Motor neuron (in vitro differentiated cells): ENCODE results near the gene RAD51B. TPM values are rescaled to one million over a fixed set of nuclear protein-coding genes. Genes with fewer than 3 reads are reported as not detected.

Experiments used
- ATAC-seq, 8 experiments: fragments of 200-7000 bp; cut with Tn5 transposase; replicated peaks in 6 of 8; 2 replicates each; pipeline ENCODE4 v1.8.0; 2021; ENCODE audit warnings: mild to moderate bottlenecking in 8 of 8, moderate library complexity in 8 of 8
- H3K27ac ChIP-seq, 2 donors: fragments of 250-450 bp; sonication (Bioruptor Pico); 2 replicates each; pipeline ENCODE4 v1.9.0; 2021; ENCODE audit warnings: antibody characterized with exemption in 2 of 2, mild to moderate bottlenecking in 2 of 2, moderate library complexity in 1 of 2
- H3K4me1 ChIP-seq, 2 donors: fragments of 250-450 bp; sonication (Bioruptor Pico); replicated peaks in 1 of 2; 2 replicates each; pipeline ENCODE4 v1.6.1; 2021; ENCODE audit warnings: antibody characterized with exemption in 2 of 2, mild to moderate bottlenecking in 2 of 2, moderate library complexity in 1 of 2
- H3K4me3 ChIP-seq, 5 donors: fragments of 250-450 bp; sonication (Bioruptor Pico); 2 replicates each; pipeline ENCODE4 v1.9.0; 2021; ENCODE audit warnings: antibody characterized with exemption in 5 of 5, mild to moderate bottlenecking in 5 of 5, moderate library complexity in 4 of 5
- WGBS, 10 experiments: fragments of 450-650 bp; shearing (Covaris generic); methylation state at CpG; one replicate each; pipeline ENCODE4 v1.0.0; 2022; 5-methylcytosine and 5-hydroxymethylcytosine counted together
- in situ Hi-C, 9 experiments: fragments of 400-800 bp; cut with MboI; loops; one replicate each; pipeline ENCODE4 v1.15.0; 2021; ENCODE audit warnings: low sequenced_read_pairs in 9 of 9, low pct_unique_long_range_greater_than_20kb in 2 of 9; ENCODE audit not compliant: unreplicated experiment in 9 of 9
- total RNA-seq, 8 experiments: library from RNA; unstranded; fragments of 300-600 nt; gene quantifications; 2 replicates each; pipeline versions ENCODE4 v1.2.3 to v1.2.4, GENCODE V29; 2022

The RAD51B gene
- total RNA-seq, 8 experiments from 2014 or later, result 5.4 to 37.7 (median 11.0) TPM

DNA sequence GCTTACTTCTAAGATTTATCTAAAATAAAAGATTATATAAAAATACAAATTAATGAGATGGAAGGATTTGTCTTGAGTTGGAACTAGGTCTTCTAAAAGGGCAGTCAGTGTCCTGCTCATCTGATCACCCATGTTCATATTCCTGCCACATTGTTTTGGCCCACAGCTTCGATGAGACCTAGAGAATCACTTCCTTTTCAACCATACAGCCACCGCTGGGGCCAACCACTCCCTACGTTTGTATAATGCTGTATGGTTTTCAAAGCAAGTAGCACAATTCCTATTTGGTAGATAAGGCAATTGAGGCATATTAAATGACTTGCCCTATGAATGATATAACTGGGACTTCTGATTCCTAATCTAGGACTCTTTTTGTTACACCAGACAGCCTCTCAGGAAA, 723.9 kb downstream of the RAD51B start:
- Histone ChIP-seq H3K27ac (no peak overlapping the region), H3K4me3 (no peak overlapping the region), H3K4me1 (peaks cover 53 to 62% of the 10 kb centered on the region in 2 donors)
- no peak for ATAC-seq
- in situ Hi-C loops, result loop anchor here in 1 of 9 experiments (25.0 kb wide), 1 partner anchor 244 kb away; the partner anchor contains the start of gene ZFP36L1
- WGBS, 10 experiments, result 80 to 100% (median 88%) methylated on average over 1 to 3 of the region's 3 CpGs; no CpG with 5 or more reads in 2 of the 10 experiments

GRCh38 chr14:68544081-68544892, 724.7 kb downstream of the RAD51B start:
- peak in 1 of 8 experiments; percentile 4 for ATAC-seq
- Histone ChIP-seq H3K27ac (no peak overlapping the region), H3K4me1 (peaks cover 53 to 62% of the 10 kb centered on the region in 2 donors), H3K4me3 (no peak overlapping the region)
- WGBS, 10 experiments, result 15 to 100% (median 88%) methylated on average over 1 to 5 of the region's 5 CpGs; no CpG with 5 or more reads in 2 of the 10 experiments
- in situ Hi-C loops, result loop anchor here in 1 of 9 experiments (25.0 kb wide), 1 partner anchor 243 kb away; the partner anchor contains the start of gene ZFP36L1

DNA sequence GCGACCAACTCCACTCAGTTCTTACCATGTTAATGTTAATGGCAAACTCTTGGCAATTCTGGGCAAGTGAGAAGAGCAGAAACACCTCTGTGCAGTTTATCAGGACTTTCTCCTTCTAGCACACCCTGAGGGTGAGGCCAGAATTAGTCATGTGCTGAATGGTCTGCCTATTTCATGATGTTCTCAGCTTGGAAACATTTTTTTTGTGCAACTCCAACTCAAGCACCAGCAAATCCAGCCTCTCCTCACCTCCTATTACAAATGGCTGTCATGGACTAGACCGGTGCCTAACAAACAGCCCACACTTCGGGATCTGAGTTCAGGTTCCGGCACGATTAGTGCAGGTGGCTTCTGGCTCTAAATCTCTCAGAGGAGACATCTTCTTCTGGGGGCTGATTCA, 727.3 kb downstream of the RAD51B start:
- in situ Hi-C loops, result loop anchor here in 1 of 9 experiments (25.0 kb wide), 1 partner anchor 240 kb away; the partner anchor contains the start of gene ZFP36L1
- peaks cover 47 to 49% of the 10 kb centered on the region in 2 donors for H3K4me1 ChIP-seq
- no peak overlapping the region for H3K4me3 ChIP-seq
- peak overlapping the region in 1 of 2 donors; percentile 91 for H3K27ac ChIP-seq
- peak in 1 of 8 experiments; percentile 0 for ATAC-seq
- WGBS, 10 experiments, result 16 to 100% (median 91%) methylated on average over 1 to 5 of the region's 5 CpGs; no CpG with 5 or more reads in 4 of the 10 experiments

DNA sequence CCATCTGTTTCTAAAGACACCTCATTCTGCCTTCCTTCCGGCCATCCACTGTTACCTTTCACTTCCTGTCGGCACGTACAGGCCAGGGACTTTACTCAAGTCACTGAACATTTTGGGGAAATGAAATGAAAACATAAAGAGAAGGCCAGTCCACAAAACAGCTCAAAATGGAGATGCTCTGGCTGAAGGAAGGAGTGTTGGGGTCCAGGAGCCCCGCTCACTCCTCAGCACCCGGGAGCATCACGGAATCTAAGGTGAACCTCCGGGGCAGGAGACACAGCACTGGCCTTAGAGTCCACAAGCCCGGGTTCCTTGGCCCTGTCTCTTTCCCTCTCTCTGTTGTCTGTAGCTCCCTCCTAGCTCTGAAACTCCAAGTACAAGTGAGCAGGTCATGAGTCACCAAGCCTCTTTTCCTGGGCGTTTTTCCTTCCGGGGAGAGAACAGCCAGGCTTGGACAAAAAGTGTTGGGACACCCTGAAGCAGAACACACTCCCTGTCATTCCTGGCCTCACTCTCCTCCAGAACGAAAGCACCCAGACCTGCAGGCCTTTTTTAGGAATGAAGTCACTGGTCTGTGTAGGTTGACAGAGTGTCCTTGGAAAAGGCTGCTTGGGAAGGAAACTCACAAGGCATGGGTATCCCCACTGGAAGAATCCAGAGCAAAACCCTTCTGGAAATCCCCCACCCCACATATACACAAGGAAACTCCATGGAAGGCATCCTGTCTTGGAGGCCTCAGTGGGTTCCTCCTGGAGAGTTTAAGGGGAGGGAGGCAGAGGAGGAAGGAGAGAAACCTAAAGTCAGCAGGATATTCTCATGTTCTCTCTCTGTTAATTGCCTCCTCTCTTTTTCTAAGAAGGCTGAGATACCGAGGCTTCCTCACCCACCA, 728.0 kb downstream of the RAD51B start:
- WGBS, 10 experiments, result 0 to 92% (median 73%) methylated on average over 1 to 9 of the region's 12 CpGs; no CpG with 5 or more reads in 1 of the 10 experiments
- H3K4me1 ChIP-seq, result peaks cover 41 to 46% of the 10 kb centered on the region in 2 donors
- in situ Hi-C loops, result loop anchor here in 1 of 9 experiments (25.0 kb wide), 1 partner anchor 240 kb away; the partner anchor contains the start of gene ZFP36L1
- peak; percentile 5 to 53 (median 10) for ATAC-seq
- peak overlapping the region; percentile 71 to 91 for H3K27ac ChIP-seq
- no peak overlapping the region for H3K4me3 ChIP-seq

DNA sequence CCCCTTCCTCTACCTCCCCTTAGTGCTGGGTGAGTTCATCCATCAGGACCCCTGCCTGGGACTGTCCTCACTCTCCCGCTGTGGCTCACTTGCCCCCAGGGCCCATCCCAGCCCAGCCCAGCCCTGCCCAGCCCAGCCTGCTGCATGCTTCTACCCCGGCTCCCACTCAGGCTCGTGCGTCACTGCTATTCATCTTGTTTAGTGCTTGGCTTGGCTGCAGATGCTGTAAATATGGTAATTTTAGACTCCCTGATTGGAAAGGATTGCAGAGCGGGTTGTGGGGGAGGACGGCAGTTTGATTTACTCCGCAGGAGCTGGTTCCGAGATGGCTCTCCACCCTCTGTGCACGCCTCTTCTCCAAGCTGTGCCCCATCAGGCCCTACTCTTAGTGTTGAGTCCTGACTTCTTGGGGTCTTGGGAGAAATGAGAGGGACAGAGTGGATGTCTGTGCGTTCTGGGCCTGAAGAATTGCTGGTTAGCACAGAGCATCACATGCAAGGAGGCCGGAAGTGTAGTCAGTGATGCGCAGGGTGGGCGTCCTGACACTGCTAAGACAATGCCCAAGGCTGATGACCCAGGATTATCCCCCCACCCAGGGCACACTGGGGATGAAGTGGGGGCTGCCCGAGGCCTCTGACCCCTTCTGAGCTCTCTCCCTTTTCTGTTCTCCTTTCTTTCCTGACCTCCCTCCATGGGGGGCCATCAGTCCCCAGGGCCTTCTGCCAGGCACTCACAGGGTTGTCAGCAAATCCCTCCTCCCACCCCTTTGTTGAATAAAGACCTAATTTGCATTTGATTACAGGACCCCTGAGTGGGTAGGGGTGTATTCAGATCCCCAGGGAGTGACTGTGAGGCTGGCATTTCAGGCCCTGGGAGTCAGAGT, 728.9 kb downstream of the RAD51B start:
- peak; percentile 79 to 97 (median 95) for ATAC-seq
- H3K4me1 ChIP-seq, result peaks cover 40 to 43% of the 10 kb centered on the region in 2 donors
- H3K27ac ChIP-seq, result peak overlapping the region; percentile 71 to 91
- WGBS, 10 experiments, result 0 to 100% (median 3%) methylated on average over 1 to 7 of the region's 14 CpGs; no CpG with 5 or more reads in 4 of the 10 experiments
- peak overlapping the region in 1 of 5 donors; percentile 1 for H3K4me3 ChIP-seq
- in situ Hi-C loops, result loop anchor here in 1 of 9 experiments (25.0 kb wide), 1 partner anchor 239 kb away; the partner anchor contains the start of gene ZFP36L1

- in situ Hi-C loops, result no loop called here
Measured at GRCh38 chr14:68550338-68550715, 730.7 kb downstream of the RAD51B start.

DNA sequence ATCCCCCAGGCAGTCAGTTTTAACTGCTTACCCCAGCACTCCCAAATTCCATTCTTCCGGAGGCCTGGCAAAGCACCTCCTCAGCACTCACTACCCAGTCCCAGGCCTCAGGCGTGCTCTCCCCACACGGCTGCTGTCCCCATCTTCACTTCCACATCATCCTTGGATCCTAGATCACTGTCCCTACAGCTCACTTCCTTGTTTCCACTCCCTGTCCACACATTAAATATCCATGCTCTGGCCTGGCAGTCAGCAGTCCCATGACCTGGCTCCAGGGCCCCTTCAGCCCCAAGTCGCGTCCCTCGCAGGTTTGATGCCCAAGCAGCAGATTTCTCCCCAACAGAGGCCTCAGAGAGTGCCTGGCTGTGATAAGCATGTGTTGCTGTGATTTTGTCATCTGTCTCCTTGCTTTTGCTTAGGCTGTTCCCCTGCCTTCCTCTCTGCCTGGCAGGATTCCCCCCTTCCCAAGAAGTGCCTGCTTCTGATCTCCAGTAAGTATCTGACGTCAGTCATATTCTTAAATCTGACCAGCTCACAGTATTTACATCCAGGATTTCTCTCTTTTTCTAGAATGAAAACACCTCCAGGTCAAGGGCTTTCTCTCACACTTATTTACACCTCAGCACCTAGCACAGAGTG, 731.6 kb downstream of the RAD51B start:
- WGBS, 10 experiments, result 50 to 85% (median 83%) methylated on average over 1 to 7 of the region's 7 CpGs; no CpG with 5 or more reads in 5 of the 10 experiments
- Histone ChIP-seq H3K27ac (no peak overlapping the region), H3K4me1 (peaks cover 40 to 47% of the 10 kb centered on the region in 2 donors), H3K4me3 (no peak overlapping the region)
- in situ Hi-C loops, result no loop called here
- no peak for ATAC-seq

More at GRCh38 chr14:68550338-68550715, 730.7 kb downstream of the RAD51B start:
- WGBS, 10 experiments, result 20 to 83% (median 71%) methylated on average over 1 to 3 of the region's 4 CpGs; no CpG with 5 or more reads in 4 of the 10 experiments
- no peak overlapping the region for H3K4me3 ChIP-seq
- ATAC-seq, result peak in 3 of 8 experiments; percentile 1 to 48 (median 1)
- H3K27ac ChIP-seq, result no peak overlapping the region
- H3K4me1 ChIP-seq, result peaks cover 40 to 43% of the 10 kb centered on the region in 2 donors

GRCh38 chr14:68552075-68552474, 732.5 kb downstream of the RAD51B start:
- in situ Hi-C loops, result no loop called here
- ATAC-seq, result no peak
- Histone ChIP-seq H3K4me3 (no peak overlapping the region), H3K27ac (no peak overlapping the region), H3K4me1 (peaks cover 34 to 54% of the 10 kb centered on the region in 2 donors)
- WGBS, 10 experiments, result 82 to 100% (median 92%) methylated on average over 1 to 5 of the region's 7 CpGs; no CpG with 5 or more reads in 4 of the 10 experiments

- peaks cover 34 to 54% of the 10 kb centered on the region in 2 donors for H3K4me1 ChIP-seq
- ATAC-seq, result peak in 1 of 8 experiments; percentile 3
- no peak overlapping the region for H3K27ac ChIP-seq
- 0 to 53% (median 5%) methylated on average over 1 to 2 of the region's 2 CpGs; no CpG with 5 or more reads in 1 of the 10 experiments for WGBS, 10 experiments
- H3K4me3 ChIP-seq, result no peak overlapping the region
- in situ Hi-C loops, result no loop called here
Measured at GRCh38 chr14:68552602-68553001, 733.0 kb downstream of the RAD51B start.

GRCh38 chr14:68553311-68553710, 733.7 kb downstream of the RAD51B start:
- WGBS, 10 experiments, result 100% methylated on average over 1 of the region's 3 CpGs; no CpG with 5 or more reads in 9 of the 10 experiments
- in situ Hi-C loops, result no loop called here
- Histone ChIP-seq H3K27ac (no peak overlapping the region), H3K4me1 (peaks cover 33 to 51% of the 10 kb centered on the region in 2 donors), H3K4me3 (no peak overlapping the region)
- peak in 1 of 8 experiments; percentile 5 for ATAC-seq

GRCh38 chr14:68554231-68554630, 734.7 kb downstream of the RAD51B start:
- Histone ChIP-seq H3K4me1 (peaks cover 24 to 42% of the 10 kb centered on the region in 2 donors), H3K4me3 (no peak overlapping the region), H3K27ac (no peak overlapping the region)
- no peak for ATAC-seq
- WGBS, 10 experiments, result 67 to 100% (median 82%) methylated on average over 1 to 4 of the region's 4 CpGs
- in situ Hi-C loops, result no loop called here
